ENCODE data around the gene SMARCD1.

The SMARCD1 gene

GRCh38 chr12:50110127-50110761, 25.1 kb downstream of the SMARCD1 start:
- no peaks in the 10 kb centered on the region for H4K20me1 ChIP-seq (ENCODE audit: insufficient read depth, low read length)
- TF ChIP-seq EZH2 (optimal IDR thresholded peaks at IDR 0.05; ENCODE audit: low read depth, low read length) (no peak), EZH2phosphoT487 (IDR thresholded peaks at IDR 0.05; ENCODE audit: low read length) (no peak)
- TF ChIP-seq, protein P1, sequence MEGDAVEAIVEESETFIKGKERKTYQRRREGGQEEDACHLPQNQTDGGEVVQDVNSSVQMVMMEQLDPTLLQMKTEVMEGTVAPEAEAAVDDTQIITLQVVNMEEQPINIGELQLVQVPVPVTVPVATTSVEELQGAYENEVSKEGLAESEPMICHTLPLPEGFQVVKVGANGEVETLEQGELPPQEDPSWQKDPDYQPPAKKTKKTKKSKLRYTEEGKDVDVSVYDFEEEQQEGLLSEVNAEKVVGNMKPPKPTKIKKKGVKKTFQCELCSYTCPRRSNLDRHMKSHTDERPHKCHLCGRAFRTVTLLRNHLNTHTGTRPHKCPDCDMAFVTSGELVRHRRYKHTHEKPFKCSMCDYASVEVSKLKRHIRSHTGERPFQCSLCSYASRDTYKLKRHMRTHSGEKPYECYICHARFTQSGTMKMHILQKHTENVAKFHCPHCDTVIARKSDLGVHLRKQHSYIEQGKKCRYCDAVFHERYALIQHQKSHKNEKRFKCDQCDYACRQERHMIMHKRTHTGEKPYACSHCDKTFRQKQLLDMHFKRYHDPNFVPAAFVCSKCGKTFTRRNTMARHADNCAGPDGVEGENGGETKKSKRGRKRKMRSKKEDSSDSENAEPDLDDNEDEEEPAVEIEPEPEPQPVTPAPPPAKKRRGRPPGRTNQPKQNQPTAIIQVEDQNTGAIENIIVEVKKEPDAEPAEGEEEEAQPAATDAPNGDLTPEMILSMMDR (IDR thresholded peaks at IDR 0.05; ENCODE audit: low read length), result no peak
- H3K4me3 ChIP-seq (ENCODE audit: low read length), result peak overlapping the region; percentile 58
- peaks cover 34% of the 10 kb centered on the region for H3F3A ChIP-seq (ENCODE audit: insufficient read depth, low read length)
- no peaks in the 10 kb centered on the region for H3K27me3 ChIP-seq (replicated peaks; ENCODE audit: insufficient read depth, low read length)
- peak; percentile 85 for DNase-seq
- H3K4me2 ChIP-seq (ENCODE audit: low read depth, low read length), result peak overlapping the region; percentile 98
- H3K27ac ChIP-seq (ENCODE audit: low read length), result peak overlapping the region; percentile 98
- peaks cover 31% of the 10 kb centered on the region for H3K79me2 ChIP-seq (ENCODE audit: low read length)
- no peaks in the 10 kb centered on the region for H3K9me3 ChIP-seq (replicated peaks; ENCODE audit: insufficient read depth, low read length)
- no peaks in the 10 kb centered on the region for H3K9me2 ChIP-seq (replicated peaks; ENCODE audit: insufficient read depth, low read length)
- H3K9ac ChIP-seq (ENCODE audit: low read length), result peak overlapping the region; percentile 74
- H3K36me3 ChIP-seq (replicated peaks; ENCODE audit: insufficient read depth, low read length), result no peaks in the 10 kb centered on the region
- H3K4me1 ChIP-seq (ENCODE audit: low read length), result peaks cover 32% of the 10 kb centered on the region
- H2AFZ ChIP-seq (ENCODE audit: low read length), result peak overlapping the region; percentile 63

DNA sequence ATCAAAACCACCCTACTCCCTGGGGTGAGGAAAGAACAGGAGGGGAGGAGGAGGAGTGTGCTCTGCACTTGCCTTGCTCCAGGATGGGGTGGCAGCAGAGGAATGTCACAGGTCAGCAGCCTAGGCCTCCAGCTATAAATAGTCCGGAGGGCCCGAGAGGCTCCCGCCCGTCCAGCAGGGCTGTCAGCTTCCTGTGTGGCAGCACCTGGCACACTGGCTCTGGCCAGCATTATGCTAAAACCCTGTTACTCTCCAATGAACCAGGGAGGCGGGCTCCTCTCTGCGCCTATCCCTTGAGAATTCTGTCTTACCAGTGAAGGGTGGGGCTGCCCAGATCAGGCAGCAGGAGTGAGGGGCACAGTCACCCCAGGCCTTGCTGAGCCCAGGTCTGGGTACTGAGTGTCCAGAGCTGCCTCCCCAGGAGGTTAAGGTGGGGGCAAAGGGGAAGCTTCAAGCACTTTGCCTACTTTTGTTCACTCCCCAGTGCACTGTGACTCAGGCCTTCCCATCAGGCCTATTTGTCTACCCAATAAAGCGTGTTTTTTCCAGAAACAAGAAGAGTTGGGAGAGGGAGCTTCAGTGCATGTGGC, 25.7 kb downstream of the SMARCD1 start:
- H3K9me2 ChIP-seq (replicated peaks; ENCODE audit: insufficient read depth, low read length), result no peaks in the 10 kb centered on the region
- H4K20me1 ChIP-seq (ENCODE audit: insufficient read depth, low read length), result no peaks in the 10 kb centered on the region
- H2AFZ ChIP-seq (ENCODE audit: low read length), result peak overlapping the region; percentile 64
- H3F3A ChIP-seq (ENCODE audit: insufficient read depth, low read length), result peaks cover 34% of the 10 kb centered on the region
- H3K4me3 ChIP-seq (ENCODE audit: low read length), result peak overlapping the region; percentile 58
- no peaks in the 10 kb centered on the region for H3K9me3 ChIP-seq (replicated peaks; ENCODE audit: insufficient read depth, low read length)
- TF ChIP-seq, protein P1 (IDR thresholded peaks at IDR 0.05; ENCODE audit: low read length), result no peak
- no peak for TF ChIP-seq EZH2phosphoT487 (IDR thresholded peaks at IDR 0.05; ENCODE audit: low read length)
- no peak for TF ChIP-seq EZH2 (optimal IDR thresholded peaks at IDR 0.05; ENCODE audit: low read depth, low read length)
- H3K79me2 ChIP-seq (ENCODE audit: low read length), result peaks cover 37% of the 10 kb centered on the region
- peak overlapping the region; percentile 98 for H3K27ac ChIP-seq (ENCODE audit: low read length)
- H3K9ac ChIP-seq (ENCODE audit: low read length), result peak overlapping the region; percentile 74
- no peaks in the 10 kb centered on the region for H3K27me3 ChIP-seq (replicated peaks; ENCODE audit: insufficient read depth, low read length)
- peak overlapping the region; percentile 98 for H3K4me2 ChIP-seq (ENCODE audit: low read depth, low read length)
- H3K4me1 ChIP-seq (ENCODE audit: low read length), result peaks cover 32% of the 10 kb centered on the region
- DNase-seq, result peak; percentile 92
- H3K36me3 ChIP-seq (replicated peaks; ENCODE audit: insufficient read depth, low read length), result no peaks in the 10 kb centered on the region

DNA sequence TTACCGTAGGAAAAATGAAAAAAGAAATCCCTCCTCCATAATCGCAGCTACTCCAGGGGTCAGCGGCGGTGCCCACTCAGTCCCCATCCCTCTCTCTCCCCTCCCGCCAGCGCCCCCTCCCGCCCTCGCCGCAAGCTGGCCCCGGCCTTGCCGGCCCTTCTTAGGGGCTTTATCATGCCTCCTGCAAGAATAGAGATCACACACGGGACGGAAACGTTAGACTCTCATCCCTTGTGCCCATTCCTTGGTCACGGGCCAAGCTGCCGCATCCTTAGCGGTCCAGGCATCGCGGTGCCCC, 26.2 kb downstream of the SMARCD1 start:
- Histone ChIP-seq H3K4me1 (ENCODE audit: low read length) (peaks cover 32% of the 10 kb centered on the region), H3K4me3 (ENCODE audit: low read length) (peak overlapping the region; percentile 58), H3K27me3 (replicated peaks; ENCODE audit: insufficient read depth, low read length) (no peaks in the 10 kb centered on the region), H3K9me2 (replicated peaks; ENCODE audit: insufficient read depth, low read length) (no peaks in the 10 kb centered on the region), H4K20me1 (ENCODE audit: insufficient read depth, low read length) (no peaks in the 10 kb centered on the region), H3K36me3 (replicated peaks; ENCODE audit: insufficient read depth, low read length) (no peaks in the 10 kb centered on the region), H3K27ac (ENCODE audit: low read length) (peak overlapping the region; percentile 98), H2AFZ (ENCODE audit: low read length) (peak overlapping the region; percentile 64), H3F3A (ENCODE audit: insufficient read depth, low read length) (peaks cover 34% of the 10 kb centered on the region), H3K9me3 (replicated peaks; ENCODE audit: insufficient read depth, low read length) (no peaks in the 10 kb centered on the region), H3K9ac (ENCODE audit: low read length) (peak overlapping the region; percentile 74), H3K4me2 (ENCODE audit: low read depth, low read length) (peak overlapping the region; percentile 98), H3K79me2 (ENCODE audit: low read length) (peaks cover 42% of the 10 kb centered on the region)
- no peak for DNase-seq
- no peak for TF ChIP-seq EZH2phosphoT487 (IDR thresholded peaks at IDR 0.05; ENCODE audit: low read length)
- TF ChIP-seq EZH2 (optimal IDR thresholded peaks at IDR 0.05; ENCODE audit: low read depth, low read length), result no peak
- TF ChIP-seq, protein P1 (IDR thresholded peaks at IDR 0.05; ENCODE audit: low read length), result no peak

Data from MM.1S (cell line).